HL-60/S4 treated with retinoic acid at 250 ng/mL for 4 days and 3 days (cell line): ENCODE measurements around the gene PTGDS.

Source experiments
- in situ Hi-C: fragments of 300-500 bp; cut with MboI; formaldehyde crosslinking; loops from 2 replicates; pipeline ENCODE4 v1.7.0; 2022; ENCODE audit warnings: low sequenced_read_pairs

PTGDS gene

GRCh38 chr9:136972335-136972734 lies 5.0 kb upstream of the PTGDS start:
- in situ Hi-C loops, result no loop called here

GRCh38 chr9:136972743-136973142 lies 4.6 kb upstream of the PTGDS start:
- in situ Hi-C loops, result no loop called here

GRCh38 chr9:136973618-136974617 lies 3.4 kb upstream of the PTGDS start:
- in situ Hi-C loops, result no loop called here

- in situ Hi-C loops, result no loop called here
Measured at GRCh38 chr9:136974817-136975535, 2.3 kb upstream of the PTGDS start.

- in situ Hi-C loops, result no loop called here
Measured at GRCh38 chr9:136975644-136976043, 1.7 kb upstream of the PTGDS start.

GRCh38 chr9:136977649-136978072 lies 357 bp downstream of the PTGDS start:
- in situ Hi-C loops, result no loop called here

GRCh38 chr9:136978073-136978864 lies 965 bp downstream of the PTGDS start:
- in situ Hi-C loops, result no loop called here

GRCh38 chr9:136978865-136979544 lies 1.7 kb downstream of the PTGDS start:
- in situ Hi-C loops, result no loop called here

GRCh38 chr9:136979769-136980587 lies 2.7 kb downstream of the PTGDS start:
- in situ Hi-C loops, result no loop called here

GRCh38 chr9:136980669-136981478 lies 3.6 kb downstream of the PTGDS start:
- in situ Hi-C loops, result no loop called here

- in situ Hi-C loops, result no loop called here
Measured at GRCh38 chr9:136981588-136982231, 4.4 kb downstream of the PTGDS start.

- in situ Hi-C loops, result no loop called here
Measured at GRCh38 chr9:136982232-136983051, 5.1 kb downstream of the PTGDS start, which contains the start of gene LCNL1. Gene LCNL1, plus strand, starts transcription at chr9:136982993. Its CDS starts 594 bp downstream, at chr9:136983587.

GRCh38 chr9:136983167-136983566 lies 5.9 kb downstream of the PTGDS start:
- in situ Hi-C loops, result no loop called here

GRCh38 chr9:136983656-136984314 lies 6.5 kb downstream of the PTGDS start:
- in situ Hi-C loops, result no loop called here

- in situ Hi-C loops, result no loop called here
Measured at GRCh38 chr9:136984464-136985026, 7.2 kb downstream of the PTGDS start.

GRCh38 chr9:136985027-136985602 lies 7.8 kb downstream of the PTGDS start:
- in situ Hi-C loops, result no loop called here
